HL-60 (cell line): Measurements from ENCODE around the gene EXOSC5.

ENCODE experiments used
- DNase-seq, 2 experiments: peaks; one replicate each; pipeline ENCODE4 v3.0.0-alpha.2; 2010 to 2020; ENCODE audit warnings: low read depth in 1 of 2, low spot score in 1 of 2
- H3K27ac ChIP-seq: fragments of 250-450 bp; sonication (Bioruptor Pico); replicated peaks from 2 replicates; pipeline ENCODE4 v1.5.1; 2020; ENCODE audit warnings: mild to moderate bottlenecking, moderate library complexity
- H3K27me3 ChIP-seq: fragments of 250-450 bp; sonication (Bioruptor Pico); 2 replicates; pipeline ENCODE4 v1.5.1; 2021; ENCODE audit warnings: mild to moderate bottlenecking, moderate library complexity; ENCODE audit not compliant: insufficient read depth, poor library complexity, severe bottlenecking
- H3K4me3 ChIP-seq: replicated peaks from 2 replicates; pipeline ENCODE4 v1.5.1; 2011; ENCODE audit warnings: mild to moderate bottlenecking, control low read depth, low read length; ENCODE audit not compliant: insufficient read depth
- GABPA ChIP-seq: IDR thresholded peaks from 2 replicates; pipeline ENCODE4 v1.6.1; 2012; ENCODE audit warnings: low read depth
- POLR2AphosphoS5 ChIP-seq: IDR thresholded peaks from 2 replicates; pipeline ENCODE4 v1.6.1; 2012; ENCODE audit warnings: low read depth
- SPI1 ChIP-seq: IDR thresholded peaks from 2 replicates; pipeline ENCODE4 v1.6.1; 2012; ENCODE audit warnings: low read depth, mild to moderate bottlenecking, borderline replicate concordance
- TF ChIP-seq, protein P1 (sequence below): IDR thresholded peaks from 2 replicates; pipeline ENCODE4 v1.6.1; 2012; ENCODE audit warnings: low read depth; ENCODE audit not compliant: insufficient replicate concordance
- TF ChIP-seq, protein P2 (sequence below): IDR thresholded peaks from one replicate; pipeline ENCODE4 v1.5.1; 2011; ENCODE audit warnings: low read length, control low read depth, inconsistent platforms; ENCODE audit not compliant: insufficient read depth

Gene EXOSC5

DNA sequence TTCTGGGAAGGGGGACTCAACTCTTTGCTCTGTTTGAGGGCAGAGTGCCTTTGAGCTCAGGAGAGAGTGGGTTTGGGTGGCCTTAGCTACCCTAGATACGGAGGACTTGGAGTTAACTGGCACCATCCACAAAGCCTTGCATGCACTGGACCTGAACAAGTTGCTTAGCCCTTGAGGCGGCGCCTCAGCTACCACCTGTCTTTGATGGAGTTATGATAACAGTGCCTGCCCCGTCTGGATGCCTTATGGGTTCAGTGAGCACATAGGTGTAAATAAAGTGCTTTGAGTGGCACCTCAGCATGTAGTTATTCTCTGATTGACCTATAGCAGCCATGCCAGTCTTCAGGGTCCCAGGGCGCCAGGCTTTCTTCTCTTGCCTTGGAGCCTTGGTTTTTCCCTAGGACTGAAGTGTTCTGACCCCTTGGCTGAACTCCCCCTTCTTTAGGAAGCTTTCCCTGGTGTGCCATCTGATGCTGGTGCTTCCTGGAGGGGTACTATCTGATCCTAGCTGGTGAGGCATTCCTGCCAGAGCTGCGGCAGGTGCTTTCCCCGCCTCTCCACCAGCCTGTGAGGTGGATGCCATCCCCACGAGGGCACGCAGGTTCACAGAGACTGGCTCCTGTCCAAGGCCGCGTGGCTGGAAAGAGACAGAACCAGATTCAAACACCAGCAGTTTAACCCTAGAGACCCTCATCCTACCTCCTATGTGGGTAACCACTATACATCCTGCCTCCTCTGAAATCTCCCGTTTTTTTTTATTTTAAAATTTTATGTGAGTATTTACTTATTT, 6.2 kb upstream of the EXOSC5 start:
- no peaks in the 10 kb centered on the region for H3K27me3 ChIP-seq
- DNase-seq = no peak
- no peak overlapping the region for H3K27ac ChIP-seq
- H3K4me3 ChIP-seq = no peak overlapping the region
- TF ChIP-seq GABPA (no peak), SPI1 (no peak), POLR2AphosphoS5 (no peak)
- TF ChIP-seq, protein P1, sequence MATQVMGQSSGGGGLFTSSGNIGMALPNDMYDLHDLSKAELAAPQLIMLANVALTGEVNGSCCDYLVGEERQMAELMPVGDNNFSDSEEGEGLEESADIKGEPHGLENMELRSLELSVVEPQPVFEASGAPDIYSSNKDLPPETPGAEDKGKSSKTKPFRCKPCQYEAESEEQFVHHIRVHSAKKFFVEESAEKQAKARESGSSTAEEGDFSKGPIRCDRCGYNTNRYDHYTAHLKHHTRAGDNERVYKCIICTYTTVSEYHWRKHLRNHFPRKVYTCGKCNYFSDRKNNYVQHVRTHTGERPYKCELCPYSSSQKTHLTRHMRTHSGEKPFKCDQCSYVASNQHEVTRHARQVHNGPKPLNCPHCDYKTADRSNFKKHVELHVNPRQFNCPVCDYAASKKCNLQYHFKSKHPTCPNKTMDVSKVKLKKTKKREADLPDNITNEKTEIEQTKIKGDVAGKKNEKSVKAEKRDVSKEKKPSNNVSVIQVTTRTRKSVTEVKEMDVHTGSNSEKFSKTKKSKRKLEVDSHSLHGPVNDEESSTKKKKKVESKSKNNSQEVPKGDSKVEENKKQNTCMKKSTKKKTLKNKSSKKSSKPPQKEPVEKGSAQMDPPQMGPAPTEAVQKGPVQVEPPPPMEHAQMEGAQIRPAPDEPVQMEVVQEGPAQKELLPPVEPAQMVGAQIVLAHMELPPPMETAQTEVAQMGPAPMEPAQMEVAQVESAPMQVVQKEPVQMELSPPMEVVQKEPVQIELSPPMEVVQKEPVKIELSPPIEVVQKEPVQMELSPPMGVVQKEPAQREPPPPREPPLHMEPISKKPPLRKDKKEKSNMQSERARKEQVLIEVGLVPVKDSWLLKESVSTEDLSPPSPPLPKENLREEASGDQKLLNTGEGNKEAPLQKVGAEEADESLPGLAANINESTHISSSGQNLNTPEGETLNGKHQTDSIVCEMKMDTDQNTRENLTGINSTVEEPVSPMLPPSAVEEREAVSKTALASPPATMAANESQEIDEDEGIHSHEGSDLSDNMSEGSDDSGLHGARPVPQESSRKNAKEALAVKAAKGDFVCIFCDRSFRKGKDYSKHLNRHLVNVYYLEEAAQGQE = no peak
- TF ChIP-seq, protein P2, sequence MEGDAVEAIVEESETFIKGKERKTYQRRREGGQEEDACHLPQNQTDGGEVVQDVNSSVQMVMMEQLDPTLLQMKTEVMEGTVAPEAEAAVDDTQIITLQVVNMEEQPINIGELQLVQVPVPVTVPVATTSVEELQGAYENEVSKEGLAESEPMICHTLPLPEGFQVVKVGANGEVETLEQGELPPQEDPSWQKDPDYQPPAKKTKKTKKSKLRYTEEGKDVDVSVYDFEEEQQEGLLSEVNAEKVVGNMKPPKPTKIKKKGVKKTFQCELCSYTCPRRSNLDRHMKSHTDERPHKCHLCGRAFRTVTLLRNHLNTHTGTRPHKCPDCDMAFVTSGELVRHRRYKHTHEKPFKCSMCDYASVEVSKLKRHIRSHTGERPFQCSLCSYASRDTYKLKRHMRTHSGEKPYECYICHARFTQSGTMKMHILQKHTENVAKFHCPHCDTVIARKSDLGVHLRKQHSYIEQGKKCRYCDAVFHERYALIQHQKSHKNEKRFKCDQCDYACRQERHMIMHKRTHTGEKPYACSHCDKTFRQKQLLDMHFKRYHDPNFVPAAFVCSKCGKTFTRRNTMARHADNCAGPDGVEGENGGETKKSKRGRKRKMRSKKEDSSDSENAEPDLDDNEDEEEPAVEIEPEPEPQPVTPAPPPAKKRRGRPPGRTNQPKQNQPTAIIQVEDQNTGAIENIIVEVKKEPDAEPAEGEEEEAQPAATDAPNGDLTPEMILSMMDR = no peak

DNA sequence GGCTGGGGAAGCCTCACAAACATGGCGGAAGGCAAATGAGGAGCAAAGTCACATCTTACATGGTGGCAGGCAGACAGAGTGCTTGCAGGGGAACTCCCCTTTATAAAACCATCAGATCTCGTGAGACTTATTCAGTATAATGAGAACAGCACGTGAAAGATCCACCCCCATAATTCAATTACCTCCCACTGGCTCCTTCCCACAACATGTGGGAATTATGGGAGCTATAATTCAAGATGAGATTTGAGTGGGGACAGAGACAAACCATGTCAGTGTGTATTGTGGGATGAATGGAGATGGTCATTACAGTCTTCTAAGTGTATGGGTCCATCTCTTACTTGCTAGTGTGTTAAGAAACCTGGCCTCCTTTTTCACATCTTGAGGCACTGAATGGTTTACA, 4.9 kb upstream of the EXOSC5 start:
- TF ChIP-seq, protein P2 = no peak
- TF ChIP-seq SPI1 (no peak), GABPA (no peak), POLR2AphosphoS5 (no peak)
- TF ChIP-seq, protein P1 = no peak
- Histone ChIP-seq H3K27me3 (no peaks in the 10 kb centered on the region), H3K27ac (no peak overlapping the region), H3K4me3 (no peak overlapping the region)
- DNase-seq = no peak

DNA sequence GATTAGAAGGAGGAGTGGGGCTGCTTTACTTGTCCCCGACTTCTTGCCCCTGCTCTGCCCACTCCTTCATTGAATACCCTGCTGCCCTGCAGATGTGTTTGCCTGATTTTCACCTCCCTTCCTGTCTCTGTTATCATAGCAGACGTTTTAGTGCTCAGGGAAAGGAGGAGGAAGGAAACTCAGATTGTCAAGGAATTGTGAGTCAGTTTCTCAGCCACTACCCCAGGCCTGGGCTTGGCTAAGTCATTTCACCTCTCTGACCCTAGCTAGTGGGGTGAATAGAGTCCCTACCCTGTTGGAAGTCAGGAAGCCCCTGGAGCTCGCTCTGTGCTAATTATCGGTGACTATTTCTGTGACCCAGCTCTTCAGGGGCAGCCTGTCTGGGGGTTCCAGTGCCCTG, 4.3 kb upstream of the EXOSC5 start:
- Histone ChIP-seq H3K27me3 (no peaks in the 10 kb centered on the region), H3K4me3 (no peak overlapping the region), H3K27ac (no peak overlapping the region)
- DNase-seq = no peak
- TF ChIP-seq POLR2AphosphoS5 = no peak
- TF ChIP-seq, protein P2 = no peak
- no peak for TF ChIP-seq GABPA
- TF ChIP-seq, protein P1 = no peak
- TF ChIP-seq SPI1 = no peak
